PC-3 (cell line): ENCODE measurements around the gene AK4. TPM values are rescaled to one million over a fixed set of nuclear protein-coding genes. Genes with fewer than 3 reads are reported as not detected.

ENCODE experiments used
- ATAC-seq: fragments of 200-7000 bp; cut with Tn5 transposase; 2 replicates; pipeline ENCODE4 v1.9.1; 2020; ENCODE audit warnings: mild to moderate bottlenecking, moderate library complexity
- BruUV-seq: library from RNA; stranded (reverse); fragments of 400-500 nt; replicated peaks from 2 replicates; lab custom pipeline; 2021; lab: Mats Ljungman, UMichigan
- CTCF ChIA-PET: fragments of 300-600 bp; sonication (Branson Sonifier 250); formaldehyde crosslinking; loops from one replicate; lab custom pipeline; 2022; ENCODE audit warnings: antibody characterized with exemption; lab: Charles Lee
- POLR2A ChIA-PET: fragments of 300-600 bp; sonication (Branson Sonifier 250); formaldehyde crosslinking; loops from one replicate; lab custom pipeline; 2022; ENCODE audit warnings: antibody characterized with exemption; ENCODE audit not compliant: unreplicated experiment; lab: Charles Lee
- DNase-seq: peaks from one replicate; pipeline ENCODE4 v3.0.0-alpha.2; 2015
- H2AFZ ChIP-seq: fragments of 300-600 bp; sonication (generic); 2 replicates; pipeline ENCODE4 v1.6.0; 2016; ENCODE audit warnings: antibody characterized with exemption, low read length
- H3F3A ChIP-seq: fragments of 300-600 bp; sonication (generic); one replicate; pipeline ENCODE4 v1.6.0; 2017; ENCODE audit warnings: antibody characterized with exemption, low read length, control low read depth, mild to moderate bottlenecking; ENCODE audit not compliant: unreplicated experiment
- H3K27ac ChIP-seq: fragments of 300-600 bp; sonication (generic); 2 replicates; pipeline ENCODE4 v1.5.1; 2016; ENCODE audit warnings: mild to moderate bottlenecking, low read length
- H3K27me3 ChIP-seq: fragments of 300-600 bp; sonication (generic); 2 replicates; pipeline ENCODE4 v1.6.1; 2016; ENCODE audit warnings: low read length, mixed read lengths
- H3K36me3 ChIP-seq: fragments of 300-600 bp; sonication (generic); 2 replicates; pipeline ENCODE4 v1.6.1; 2016; ENCODE audit warnings: low read depth, mixed run types, low read length, mixed read lengths
- H3K4me1 ChIP-seq: fragments of 300-600 bp; sonication (generic); 2 replicates; pipeline ENCODE4 v1.5.1; 2016; ENCODE audit warnings: low read length; ENCODE audit not compliant: insufficient read depth
- H3K4me2 ChIP-seq: fragments of 300-600 bp; sonication (generic); 2 replicates; pipeline ENCODE4 v1.6.0; 2016; ENCODE audit warnings: low read length
- H3K4me3 ChIP-seq: fragments of 300-600 bp; sonication (generic); 2 replicates; pipeline ENCODE4 v1.5.1; 2016; ENCODE audit warnings: mild to moderate bottlenecking, low read length, mixed read lengths
- H3K79me2 ChIP-seq: fragments of 300-600 bp; sonication (generic); 2 replicates; pipeline ENCODE4 v1.6.1; 2017; ENCODE audit warnings: low read length, mixed read lengths
- H3K9ac ChIP-seq: fragments of 300-600 bp; sonication (generic); 2 replicates; pipeline ENCODE4 v1.6.0; 2016; ENCODE audit warnings: mild to moderate bottlenecking, low read length
- H3K9me2 ChIP-seq: fragments of 300-600 bp; sonication (generic); replicated peaks from 2 replicates; pipeline ENCODE4 v1.6.1; 2016; ENCODE audit warnings: mixed run types, low read length, mixed read lengths
- H3K9me3 ChIP-seq: fragments of 300-600 bp; sonication (generic); 2 replicates; pipeline ENCODE4 v1.6.1; 2016; ENCODE audit warnings: low read length, mixed read lengths
- H4K20me1 ChIP-seq: fragments of 300-600 bp; sonication (generic); 2 replicates; pipeline ENCODE4 v1.6.1; 2016; ENCODE audit warnings: low read length, mixed read lengths
- EZH2 ChIP-seq: fragments of 300-600 bp; sonication (generic); IDR thresholded peaks from one replicate; pipeline ENCODE4 v1.6.1; 2017; ENCODE audit warnings: antibody characterized with exemption, mild to moderate bottlenecking, low read length; ENCODE audit not compliant: unreplicated experiment
- EZH2phosphoT487 ChIP-seq: fragments of 300-600 bp; sonication (generic); IDR thresholded peaks from 2 replicates; pipeline ENCODE4 v1.6.1; 2018; ENCODE audit warnings: mild to moderate bottlenecking, antibody characterized with exemption, low read length, borderline replicate concordance
- intact Hi-C: fragments of 100-400 bp; cut with micrococcal nuclease; formaldehyde crosslinking; loops from 2 replicates; pipeline ENCODE4 v1.9.0; 2023
- total RNA-seq: library from RNA; depleted of rRNA; stranded (reverse); fragments of >200 nt; gene quantifications from 2 replicates; pipeline ENCODE4 v1.2.3, GENCODE V29; 2014
- TF ChIP-seq, protein P1 (sequence below): fragments of 300-600 bp; sonication (generic); conservative IDR thresholded peaks from 2 replicates; pipeline ENCODE4 v1.5.1; 2017; ENCODE audit warnings: antibody characterized with exemption, low read depth, mild to moderate bottlenecking, low read length

Gene AK4
- total RNA-seq, 1 experiment from 2014 or later, result 98.9 TPM

- DNase-seq, result peak; percentile 61
- no peak overlapping the region for H3K27ac ChIP-seq
- H3K9me2 ChIP-seq, result no peaks in the 10 kb centered on the region
- TF ChIP-seq EZH2phosphoT487 (no peak), EZH2 (no peak)
- TF ChIP-seq, protein P1, sequence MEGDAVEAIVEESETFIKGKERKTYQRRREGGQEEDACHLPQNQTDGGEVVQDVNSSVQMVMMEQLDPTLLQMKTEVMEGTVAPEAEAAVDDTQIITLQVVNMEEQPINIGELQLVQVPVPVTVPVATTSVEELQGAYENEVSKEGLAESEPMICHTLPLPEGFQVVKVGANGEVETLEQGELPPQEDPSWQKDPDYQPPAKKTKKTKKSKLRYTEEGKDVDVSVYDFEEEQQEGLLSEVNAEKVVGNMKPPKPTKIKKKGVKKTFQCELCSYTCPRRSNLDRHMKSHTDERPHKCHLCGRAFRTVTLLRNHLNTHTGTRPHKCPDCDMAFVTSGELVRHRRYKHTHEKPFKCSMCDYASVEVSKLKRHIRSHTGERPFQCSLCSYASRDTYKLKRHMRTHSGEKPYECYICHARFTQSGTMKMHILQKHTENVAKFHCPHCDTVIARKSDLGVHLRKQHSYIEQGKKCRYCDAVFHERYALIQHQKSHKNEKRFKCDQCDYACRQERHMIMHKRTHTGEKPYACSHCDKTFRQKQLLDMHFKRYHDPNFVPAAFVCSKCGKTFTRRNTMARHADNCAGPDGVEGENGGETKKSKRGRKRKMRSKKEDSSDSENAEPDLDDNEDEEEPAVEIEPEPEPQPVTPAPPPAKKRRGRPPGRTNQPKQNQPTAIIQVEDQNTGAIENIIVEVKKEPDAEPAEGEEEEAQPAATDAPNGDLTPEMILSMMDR, result no peak
- peak overlapping the region; percentile 89 for H3K4me2 ChIP-seq
- peak; percentile 58 for ATAC-seq
- H2AFZ ChIP-seq, result peak overlapping the region; percentile 91
- BruUV-seq, result TSS peak; percentile 49
- no peaks in the 10 kb centered on the region for H3F3A ChIP-seq
- 0 out of 2 replicates have a peak, but pooled peaks cover 7% of the 10 kb centered on the region for H4K20me1 ChIP-seq
- no peaks in the 10 kb centered on the region for H3K27me3 ChIP-seq
- peak overlapping the region; percentile 72 for H3K4me3 ChIP-seq
- POLR2A ChIA-PET, result interaction anchor here (0.6 to 0.7 kb wide), 2 partner anchors 34 to 1150 kb away, joined by 3 read pairs; no protein-coding TSS in a partner anchor
- CTCF ChIA-PET, result interaction anchor here (0.6 to 0.7 kb wide), 2 partner anchors 61 to 82 kb away, joined by 3 to 4 read pairs; no protein-coding TSS in a partner anchor
- H3K9me3 ChIP-seq, result no peaks in the 10 kb centered on the region
- H3K79me2 ChIP-seq, result peaks cover 63% of the 10 kb centered on the region
- intact Hi-C loops, result loop anchor here (2.0 to 10.0 kb wide), 4 partner anchors 28 to 264 kb away; no protein-coding TSS in a partner anchor
- peak overlapping the region; percentile 66 for H3K9ac ChIP-seq
- no peaks in the 10 kb centered on the region for H3K36me3 ChIP-seq
- H3K4me1 ChIP-seq, result peaks cover 15% of the 10 kb centered on the region; the same call in 1 of the 2 replicates
Observed at GRCh38 chr1:65148548-65149350, 746 bp downstream of the AK4 start.

- Histone ChIP-seq H3K9me2 (no peaks in the 10 kb centered on the region), H4K20me1 (0 out of 2 replicates have a peak, but pooled peaks cover 7% of the 10 kb centered on the region), H3F3A (no peaks in the 10 kb centered on the region), H3K4me2 (peak overlapping the region; percentile 89), H3K4me3 (peak overlapping the region; percentile 72), H3K79me2 (peaks cover 71% of the 10 kb centered on the region), H3K27ac (no peak overlapping the region), H3K9me3 (no peaks in the 10 kb centered on the region), H3K36me3 (no peaks in the 10 kb centered on the region), H3K4me1 (peaks cover 15% of the 10 kb centered on the region; the same call in 1 of the 2 replicates), H3K27me3 (no peaks in the 10 kb centered on the region), H2AFZ (peak overlapping the region; percentile 91), H3K9ac (peak overlapping the region; percentile 66)
- BruUV-seq, result TSS peak; percentile 59
- POLR2A ChIA-PET, result interaction anchor here (0.6 to 0.7 kb wide), 2 partner anchors 35 to 1149 kb away, joined by 3 read pairs; no protein-coding TSS in a partner anchor
- DNase-seq (no peak), ATAC-seq (no peak)
- CTCF ChIA-PET, result interaction anchor here (0.7 kb wide), 1 partner anchor 60 kb away, joined by 3 read pairs; no protein-coding TSS in a partner anchor
- TF ChIP-seq, protein P1, result no peak
- TF ChIP-seq EZH2phosphoT487 (no peak), EZH2 (no peak)
- intact Hi-C loops, result loop anchor here (2.0 to 10.0 kb wide), 4 partner anchors 27 to 265 kb away; no protein-coding TSS in a partner anchor
Observed at GRCh38 chr1:65149351-65150107, 1.5 kb downstream of the AK4 start.
